GM21576 (cell line): Measurements from ENCODE around the gene LINGO3.

ENCODE experiments used
- ATAC-seq: cut with Tn5 transposase; IDR thresholded peaks from one replicate; pipeline ENCODE4 v1.9.1; 2021; ENCODE audit warnings: mild to moderate bottlenecking, moderate library complexity; ENCODE audit not compliant: unreplicated experiment

Gene LINGO3

GRCh38 chr19:2307518-2308012 is 389 bp downstream of the LINGO3 start:
- no peak for ATAC-seq

- ATAC-seq: no peak
Measured at GRCh38 chr19:2306971-2307370, 983 bp downstream of the LINGO3 start.

- no peak for ATAC-seq
Measured at GRCh38 chr19:2306281-2306806, 1.6 kb downstream of the LINGO3 start.

GRCh38 chr19:2305452-2306280 is 2.3 kb downstream of the LINGO3 start:
- no peak for ATAC-seq

GRCh38 chr19:2303211-2303798 is 4.6 kb downstream of the LINGO3 start:
- ATAC-seq: no peak

GRCh38 chr19:2302319-2303210 is 5.4 kb downstream of the LINGO3 start:
- no peak for ATAC-seq

GRCh38 chr19:2300533-2300932 is 7.4 kb downstream of the LINGO3 start:
- ATAC-seq: no peak

GRCh38 chr19:2296141-2296540 is 11.8 kb downstream of the LINGO3 start:
- no peak for ATAC-seq

- ATAC-seq: no peak
Measured at GRCh38 chr19:2294687-2295335, 13.1 kb downstream of the LINGO3 start.

GRCh38 chr19:2291185-2291751 is 16.7 kb downstream of the LINGO3 start:
- no peak for ATAC-seq

GRCh38 chr19:2290441-2291184 is 17.3 kb downstream of the LINGO3 start:
- no peak for ATAC-seq

GRCh38 chr19:2289714-2290435 is 18.1 kb downstream of the LINGO3 start:
- ATAC-seq: no peak

GRCh38 chr19:2288818-2289713 is 18.9 kb downstream of the LINGO3 start:
- ATAC-seq: no peak

- ATAC-seq: no peak
Measured at GRCh38 chr19:2288338-2288817, 19.6 kb downstream of the LINGO3 start.

GRCh38 chr19:2287585-2288337 is 20.2 kb downstream of the LINGO3 start:
- no peak for ATAC-seq

- ATAC-seq: no peak
Measured at GRCh38 chr19:2286402-2287140, 21.4 kb downstream of the LINGO3 start.
